ENCODE measurements around the gene SH3GL1.

- TF ChIP-seq POLR2A (IDR thresholded peaks at IDR 0.05; ENCODE audit: low read depth, low read length) (no peak), POLR2AphosphoS5 (IDR thresholded peaks at IDR 0.05; ENCODE audit: low read depth, low read length) (no peak)
Observed at GRCh38 chr19:4334929-4335570, 65.3 kb downstream of the SH3GL1 start.
